Measurements from ENCODE around the gene HOTAIR.

HOTAIR gene

DNA sequence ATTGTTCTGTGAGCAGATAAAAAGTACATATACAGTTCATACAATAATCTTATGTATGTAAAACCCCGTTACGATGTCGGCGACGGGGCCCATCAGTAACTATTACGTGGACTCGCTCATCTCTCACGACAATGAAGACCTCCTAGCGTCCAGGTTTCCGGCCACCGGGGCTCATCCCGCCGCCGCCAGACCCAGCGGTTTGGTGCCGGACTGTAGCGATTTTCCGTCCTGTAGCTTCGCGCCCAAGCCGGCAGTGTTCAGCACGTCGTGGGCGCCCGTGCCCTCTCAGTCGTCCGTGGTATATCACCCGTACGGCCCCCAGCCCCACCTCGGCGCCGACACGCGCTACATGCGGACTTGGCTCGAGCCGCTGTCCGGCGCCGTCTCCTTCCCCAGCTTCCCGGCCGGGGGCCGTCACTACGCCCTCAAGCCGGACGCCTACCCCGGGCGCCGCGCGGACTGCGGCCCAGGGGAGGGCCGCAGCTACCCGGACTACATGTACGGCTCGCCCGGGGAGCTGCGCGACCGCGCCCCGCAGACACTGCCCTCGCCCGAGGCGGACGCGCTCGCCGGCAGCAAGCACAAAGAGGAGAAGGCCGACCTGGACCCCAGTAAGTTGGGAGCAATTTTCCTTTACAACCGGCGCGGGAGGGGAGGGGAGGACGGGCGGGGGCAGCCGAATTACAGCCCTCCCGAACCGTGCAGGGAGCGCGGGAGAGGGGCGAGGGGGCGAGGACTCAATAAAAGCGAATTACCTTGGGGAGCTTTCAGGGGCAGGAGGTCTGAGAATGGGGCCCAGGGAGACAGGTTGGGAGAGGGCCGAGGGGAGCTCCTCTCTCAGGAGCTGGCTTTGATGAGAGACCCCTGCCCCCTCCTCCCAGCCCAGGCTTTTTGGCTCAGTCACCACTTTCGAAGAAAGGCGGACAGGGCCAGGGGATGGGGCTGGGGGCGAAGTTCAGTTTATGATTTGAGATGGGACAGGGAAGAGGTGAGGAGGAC is 25.7 kb upstream of the HOTAIR start, which contains the start of gene HOXC9:
HOXC9 (plus strand) TSS at position 46 of the 999 bp plus-strand sequence; CDS start at position 74, 28 bp downstream.
- no peak for DNase-seq (ENCODE audit: low spot score)

DNA sequence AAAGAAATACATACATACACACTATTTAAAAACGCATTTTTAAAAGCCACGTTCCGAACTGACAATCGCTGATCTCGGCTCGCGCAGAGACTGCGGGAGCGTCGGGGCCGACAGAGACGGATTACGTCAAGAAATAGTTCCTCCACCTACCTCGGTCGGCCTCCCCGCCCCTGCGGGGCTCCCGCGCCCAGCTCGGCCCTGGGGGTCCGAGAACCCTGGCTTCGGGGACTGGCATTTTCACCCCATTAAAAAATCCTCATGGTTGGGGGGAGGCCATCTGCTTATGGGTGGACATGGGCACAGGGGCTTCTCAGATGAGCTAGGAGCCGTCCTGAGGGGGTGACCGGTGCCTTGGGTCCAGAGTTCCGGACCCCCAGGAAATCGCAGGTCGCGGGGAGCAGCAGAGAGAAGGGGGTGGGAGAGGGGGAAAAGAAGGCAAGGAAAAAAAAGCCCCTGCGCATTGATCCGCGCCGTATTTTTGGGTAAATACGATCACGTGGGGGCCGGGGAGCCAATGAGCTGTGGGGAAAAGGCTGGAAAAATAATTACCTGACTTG is 24.9 kb upstream of the HOTAIR start:
- DNase-seq (ENCODE audit: low spot score), result no peak

DNA sequence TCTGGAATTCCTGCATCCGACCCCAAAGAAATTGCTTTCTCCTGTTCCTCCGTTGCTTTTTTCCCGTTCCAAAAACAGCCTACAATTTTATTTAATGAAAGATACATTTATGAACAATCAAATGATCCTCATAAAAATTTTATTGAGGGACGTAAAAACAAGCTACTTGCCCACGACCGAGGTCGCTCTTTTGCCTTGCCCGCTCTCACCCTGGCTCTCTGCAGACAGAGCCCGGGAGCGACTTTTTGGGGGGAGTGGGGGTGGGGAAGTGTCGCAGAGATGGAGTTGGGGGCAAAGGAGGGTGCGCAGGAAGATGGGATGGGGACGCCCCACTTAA is 24.1 kb upstream of the HOTAIR start:
- DNase-seq (ENCODE audit: low spot score), result no peak

DNA sequence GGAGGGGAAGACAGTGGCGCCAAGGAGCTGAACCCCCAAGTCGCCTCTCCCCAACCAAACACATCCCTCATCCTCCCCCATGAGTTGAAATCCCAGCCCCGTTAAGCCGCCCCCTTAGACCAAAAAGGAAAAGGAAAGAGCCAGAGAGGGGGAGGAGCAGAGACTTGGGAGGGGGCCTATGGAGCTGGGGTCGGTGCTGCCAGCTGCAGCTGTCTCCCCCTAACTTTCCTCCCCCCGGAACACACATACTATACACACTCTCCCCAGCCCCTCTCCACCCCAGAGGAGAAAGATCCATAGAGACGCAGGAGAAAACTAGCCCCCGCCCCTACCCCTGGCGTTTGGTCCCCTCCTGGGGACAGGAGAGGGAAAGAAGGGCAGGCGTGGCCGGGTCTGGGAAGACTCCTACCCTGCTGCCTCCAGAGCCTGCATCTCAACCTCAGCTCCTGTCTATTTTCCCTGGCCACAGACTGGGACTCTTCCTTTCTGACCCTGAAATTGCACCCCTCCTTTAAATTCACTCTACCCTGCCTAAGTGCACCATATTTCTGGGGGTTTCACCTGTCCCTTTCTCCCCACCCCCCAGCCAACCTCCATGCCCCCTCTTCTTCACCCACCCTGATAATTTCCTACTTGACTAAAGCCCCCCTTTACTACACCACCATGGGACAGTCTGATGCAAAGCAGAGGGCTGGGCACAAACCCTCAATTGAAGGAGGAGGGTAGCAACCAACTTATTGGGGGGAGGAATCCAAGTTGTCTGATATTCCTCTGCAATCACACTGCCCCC is 23.6 kb upstream of the HOTAIR start:
- DNase-seq (ENCODE audit: low spot score), result no peak

DNA sequence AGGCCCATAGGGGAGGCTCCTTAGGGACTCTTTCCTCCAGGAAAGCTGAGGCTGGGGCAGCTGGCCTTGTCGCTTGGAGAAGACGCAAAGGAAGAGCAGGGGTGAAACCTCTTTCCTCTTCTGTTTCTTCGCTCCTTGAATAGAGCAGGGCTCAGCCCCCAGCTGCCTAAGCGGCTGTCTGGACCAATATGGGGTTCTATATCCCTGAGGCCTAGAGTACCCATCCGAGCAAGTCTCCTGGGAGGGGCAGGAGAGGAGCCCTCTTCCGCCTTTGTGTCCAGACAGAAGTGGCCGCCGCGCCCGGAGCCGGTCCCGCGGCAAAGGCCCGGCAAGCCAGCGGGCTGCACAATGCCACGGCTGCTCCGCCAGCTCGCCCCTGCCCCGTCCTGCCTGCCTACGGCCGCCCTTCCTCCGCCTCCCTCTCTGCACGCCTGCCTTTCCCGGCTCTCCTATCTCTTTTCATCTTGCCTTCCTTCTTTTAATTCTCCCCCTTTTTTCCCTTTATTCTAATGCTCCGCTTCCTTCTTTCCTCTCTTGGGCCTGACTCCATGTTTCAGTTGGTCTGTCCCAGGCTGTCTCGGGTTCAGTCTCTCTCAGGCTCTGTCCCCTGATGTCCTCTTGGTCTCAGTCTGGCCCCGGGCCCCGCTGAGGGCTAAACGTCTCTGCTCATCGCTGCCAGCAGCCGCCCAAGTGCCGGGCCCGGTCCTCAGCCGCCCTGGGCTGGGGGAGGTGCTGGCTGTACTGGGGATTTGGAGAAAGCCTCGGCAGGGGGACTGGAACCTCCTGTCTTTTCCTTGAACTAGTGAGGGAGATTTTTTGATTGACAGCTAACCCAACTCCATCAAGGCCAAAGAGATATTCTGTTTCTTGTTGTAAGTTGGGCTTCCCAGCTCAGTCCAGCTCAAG is 22.7 kb upstream of the HOTAIR start:
- no peak for DNase-seq (ENCODE audit: low spot score)

DNA sequence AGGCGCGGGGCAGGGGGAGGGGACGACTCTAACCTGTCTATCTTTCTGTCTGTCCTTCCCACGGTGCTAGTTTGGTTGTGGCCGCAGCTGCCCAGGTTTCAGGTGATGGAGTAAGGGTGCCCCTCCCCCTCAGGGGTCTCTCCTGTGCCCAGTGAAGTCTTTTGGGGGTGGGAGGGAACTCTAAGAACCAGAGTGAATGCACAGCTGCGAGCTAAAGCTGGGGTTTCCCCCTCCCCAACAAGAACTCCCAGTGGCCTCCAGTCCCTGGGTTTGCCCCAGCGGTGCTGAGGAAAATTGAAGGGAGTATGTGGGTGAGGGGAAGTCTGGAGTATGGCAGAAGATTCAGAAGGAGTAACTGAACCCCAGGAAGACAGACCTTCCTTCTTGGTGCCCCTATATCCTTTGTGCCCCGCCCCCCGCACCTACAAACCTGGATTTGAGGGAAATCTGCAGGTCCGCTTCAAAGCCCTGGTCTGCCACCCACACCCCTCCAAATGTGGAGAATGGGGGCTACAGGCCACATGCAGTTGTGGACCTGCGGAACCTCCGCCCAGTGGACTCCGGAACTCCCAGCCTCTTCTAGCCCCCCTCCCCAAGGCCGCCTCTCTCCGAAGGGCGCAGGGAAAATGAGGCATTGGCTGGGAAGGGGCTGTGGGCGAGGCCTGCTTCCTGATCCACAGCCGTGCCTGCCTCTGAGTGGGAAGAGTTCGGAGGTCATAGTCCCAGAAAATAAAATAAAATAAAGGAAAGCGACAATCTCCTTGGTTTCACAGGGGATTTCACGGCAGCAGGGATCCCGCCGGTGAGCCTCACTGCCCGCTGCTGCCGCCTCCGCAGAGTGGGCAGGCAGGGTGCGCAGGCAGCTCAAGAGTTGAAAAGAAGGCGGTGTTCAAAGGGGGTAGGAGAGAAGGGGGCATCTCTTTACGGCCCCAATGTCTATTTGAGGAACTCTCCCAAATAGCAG is 21.8 kb upstream of the HOTAIR start:
- DNase-seq (ENCODE audit: low spot score), result no peak

DNA sequence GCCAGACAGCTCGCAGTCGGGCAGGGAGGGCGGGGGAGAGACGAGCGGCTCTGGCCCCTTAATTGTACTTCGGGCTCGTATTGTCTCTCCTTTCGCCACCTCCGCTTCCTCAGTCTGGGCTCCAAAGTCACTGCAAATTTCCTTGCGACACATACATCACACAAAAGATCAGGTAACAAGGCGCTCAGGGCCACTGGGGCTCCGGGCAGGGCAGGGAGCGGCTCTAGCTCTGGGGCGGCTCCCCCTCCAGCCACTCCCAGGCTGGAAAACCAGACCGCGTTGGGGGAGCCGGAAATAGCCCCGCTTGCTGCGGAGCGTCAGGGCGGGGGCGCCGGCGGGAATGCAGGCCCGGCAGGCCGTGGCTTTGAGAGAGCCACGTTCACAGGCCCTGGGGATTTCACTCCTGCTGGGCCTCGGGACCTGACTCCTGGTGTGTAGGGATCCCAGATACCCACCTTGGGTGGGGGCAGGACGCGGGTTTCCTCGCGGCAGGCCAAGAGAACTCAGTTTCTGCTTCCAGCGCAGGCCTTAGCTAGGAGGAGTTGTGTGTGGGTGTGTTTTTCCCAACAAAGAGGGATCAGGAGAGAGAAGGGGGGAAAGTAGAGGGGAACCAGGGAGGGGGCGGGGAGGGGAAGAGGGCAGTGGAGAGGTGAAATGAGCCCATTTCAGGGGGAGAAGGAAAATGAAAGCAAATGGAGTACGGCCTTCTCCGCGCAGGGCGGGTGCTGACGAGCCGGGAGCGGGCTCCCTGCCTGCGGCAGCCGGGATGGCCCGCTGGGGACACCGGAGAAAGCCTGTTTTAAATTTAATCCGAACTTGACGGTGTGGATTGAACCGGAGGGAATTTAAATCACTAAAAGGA is 20.9 kb upstream of the HOTAIR start:
- DNase-seq (ENCODE audit: low spot score), result no peak

DNA sequence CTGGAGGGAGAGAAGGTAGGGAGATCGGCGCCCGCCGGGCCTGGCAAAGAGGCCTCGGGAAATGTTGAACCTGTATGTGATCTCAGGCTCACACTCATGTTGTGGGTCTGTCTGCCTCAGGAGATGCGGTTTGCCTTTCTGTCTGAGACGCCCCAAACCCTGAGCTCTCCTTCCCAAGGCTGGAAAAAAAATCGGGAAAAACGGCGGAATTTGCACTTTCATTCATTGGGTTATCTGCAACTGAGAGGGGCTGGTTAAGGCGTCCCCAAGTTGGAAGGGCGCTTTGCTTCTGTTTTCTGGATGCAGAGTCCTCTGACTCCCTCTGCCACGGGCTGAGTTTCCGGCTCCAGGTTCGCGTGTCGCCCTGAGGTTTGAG is 20.2 kb upstream of the HOTAIR start:
- no peak for DNase-seq (ENCODE audit: low spot score)

DNA sequence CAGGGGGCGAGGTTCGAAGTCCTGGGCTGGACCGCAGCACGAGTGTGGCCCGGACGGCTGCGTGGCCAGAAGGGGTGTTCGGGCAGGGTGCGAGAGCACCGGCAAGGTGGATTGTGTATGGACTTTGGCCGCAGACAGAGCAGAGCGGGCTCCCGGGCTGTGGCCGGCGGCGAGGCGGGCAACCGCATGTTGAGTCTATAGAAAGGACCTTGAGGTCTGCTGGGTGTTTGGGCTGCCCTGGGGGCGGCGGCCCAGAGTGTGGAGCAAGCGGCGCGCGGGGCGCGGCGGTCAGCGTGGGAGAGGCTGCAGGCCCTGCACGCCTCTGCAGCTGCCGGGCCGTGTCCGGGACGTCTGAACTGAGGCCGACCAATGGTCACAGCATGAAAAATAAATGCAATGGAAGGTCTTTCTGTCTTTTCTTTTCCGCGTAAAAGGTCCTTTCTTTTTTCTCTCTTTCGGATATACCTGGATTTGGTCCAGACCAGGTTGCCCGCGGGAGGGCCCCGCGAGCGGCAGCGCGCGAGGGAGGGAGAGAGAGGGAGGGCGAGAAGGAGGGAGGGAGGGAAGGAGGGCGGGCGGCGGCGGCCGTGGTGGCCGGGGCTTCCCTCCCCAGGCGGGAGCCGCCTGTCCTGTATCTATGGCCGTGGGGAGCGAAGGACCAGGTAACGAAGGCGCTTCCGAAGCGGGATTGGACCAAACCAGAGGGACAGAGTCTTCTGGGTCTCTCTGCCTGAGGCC is 19.7 kb upstream of the HOTAIR start:
- no peak for DNase-seq (ENCODE audit: low spot score)

DNA sequence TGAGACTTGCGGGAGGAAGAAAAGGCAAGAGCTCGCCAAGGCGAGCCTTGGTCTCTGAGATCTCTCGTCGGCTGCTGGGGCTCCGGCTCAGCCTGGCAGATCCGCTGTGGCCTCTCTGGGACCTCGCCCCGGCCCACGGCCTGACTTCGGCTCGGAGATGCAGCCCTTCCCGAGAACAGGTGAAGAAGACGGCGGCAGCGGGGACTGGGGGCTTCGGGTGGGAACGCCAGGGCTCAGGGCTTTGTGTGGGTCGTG is 19.2 kb upstream of the HOTAIR start:
- no peak for DNase-seq (ENCODE audit: low spot score)

DNA sequence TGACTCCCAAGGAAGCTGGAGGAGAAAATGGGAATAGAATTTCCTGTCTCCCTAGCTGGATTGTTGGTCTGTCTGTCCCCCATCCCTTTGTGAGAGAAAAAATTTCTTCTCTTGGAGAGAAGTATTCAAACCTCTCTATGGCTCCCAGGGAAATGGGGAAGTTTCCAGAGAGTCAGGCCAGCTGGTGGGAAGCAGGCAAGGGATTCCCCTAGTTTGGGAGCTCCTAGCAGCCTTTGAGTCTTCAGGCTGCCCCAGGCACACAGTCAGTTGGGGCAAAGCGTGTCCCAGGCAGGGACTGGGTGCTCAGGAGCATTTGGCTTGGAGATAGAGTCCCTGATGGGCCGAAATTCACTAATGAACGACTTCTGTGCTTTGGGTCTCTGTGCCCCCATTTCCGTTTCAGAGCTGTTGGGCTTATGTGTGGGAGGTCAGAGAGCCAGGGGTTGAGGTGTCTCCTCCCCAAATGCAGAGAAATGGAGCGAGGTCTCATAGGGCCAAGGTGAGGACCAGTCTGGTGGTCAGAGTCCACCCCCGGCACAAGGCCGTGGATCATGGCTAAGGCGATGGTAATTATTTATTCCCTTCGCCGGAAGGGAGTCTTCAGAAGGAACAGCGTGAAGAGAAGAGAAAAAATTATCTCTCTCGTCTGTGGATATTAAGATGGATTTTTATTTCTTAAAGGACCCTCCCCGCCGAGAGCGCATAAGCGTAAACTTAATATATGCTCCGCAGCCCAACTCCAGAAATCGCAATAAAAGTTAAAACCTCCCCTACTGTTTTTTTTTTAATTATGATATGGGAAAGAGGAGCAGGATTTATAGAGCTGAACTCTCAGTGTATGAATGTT is 18.6 kb upstream of the HOTAIR start:
- DNase-seq (ENCODE audit: low spot score), result no peak

DNA sequence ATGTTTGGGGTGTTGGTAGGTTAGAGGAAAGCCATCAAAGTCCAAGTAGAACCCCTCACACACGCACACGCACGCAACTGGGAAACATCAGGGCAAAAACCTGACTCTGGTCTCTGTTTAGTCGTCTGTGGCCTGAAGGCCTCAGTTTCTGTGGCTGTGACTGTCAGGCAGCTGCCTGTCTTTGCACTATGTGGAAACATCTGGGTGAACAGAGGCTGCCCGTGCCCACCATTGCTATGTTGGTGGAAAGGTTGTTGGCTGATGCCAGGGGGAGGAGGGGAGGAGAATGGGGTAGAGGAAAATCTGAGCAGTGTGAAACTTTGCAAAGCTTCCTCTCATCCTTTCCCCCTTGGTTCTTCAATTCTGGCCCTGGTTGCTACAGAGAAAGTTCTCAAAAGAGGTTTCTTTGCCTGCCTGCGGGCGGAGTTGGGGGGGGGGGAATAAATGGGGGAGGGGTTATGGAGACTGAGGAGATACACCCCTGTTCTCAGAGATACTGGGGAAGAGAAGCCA is 17.7 kb upstream of the HOTAIR start:
- no peak for DNase-seq (ENCODE audit: low spot score)

DNA sequence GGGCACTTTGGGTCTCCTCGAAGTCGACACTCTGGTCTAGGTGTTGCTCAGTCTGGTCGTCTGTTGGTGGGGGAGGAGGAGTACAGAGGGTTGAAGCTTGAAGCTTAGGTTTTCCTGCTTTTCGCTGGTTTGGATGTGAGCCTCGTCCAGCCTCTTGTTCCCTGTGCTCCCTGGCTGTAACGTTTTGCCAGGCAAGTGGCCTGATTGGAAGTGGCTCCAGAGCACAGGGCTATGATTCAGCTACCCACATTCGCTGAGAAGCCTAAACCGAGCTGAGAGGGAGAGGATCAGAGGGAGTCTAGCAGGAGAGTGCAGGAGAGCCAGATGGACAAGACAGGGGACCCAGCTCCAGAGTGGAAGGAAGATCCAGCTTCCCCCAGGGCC is 16.3 kb upstream of the HOTAIR start:
- DNase-seq (ENCODE audit: low spot score), result no peak

DNA sequence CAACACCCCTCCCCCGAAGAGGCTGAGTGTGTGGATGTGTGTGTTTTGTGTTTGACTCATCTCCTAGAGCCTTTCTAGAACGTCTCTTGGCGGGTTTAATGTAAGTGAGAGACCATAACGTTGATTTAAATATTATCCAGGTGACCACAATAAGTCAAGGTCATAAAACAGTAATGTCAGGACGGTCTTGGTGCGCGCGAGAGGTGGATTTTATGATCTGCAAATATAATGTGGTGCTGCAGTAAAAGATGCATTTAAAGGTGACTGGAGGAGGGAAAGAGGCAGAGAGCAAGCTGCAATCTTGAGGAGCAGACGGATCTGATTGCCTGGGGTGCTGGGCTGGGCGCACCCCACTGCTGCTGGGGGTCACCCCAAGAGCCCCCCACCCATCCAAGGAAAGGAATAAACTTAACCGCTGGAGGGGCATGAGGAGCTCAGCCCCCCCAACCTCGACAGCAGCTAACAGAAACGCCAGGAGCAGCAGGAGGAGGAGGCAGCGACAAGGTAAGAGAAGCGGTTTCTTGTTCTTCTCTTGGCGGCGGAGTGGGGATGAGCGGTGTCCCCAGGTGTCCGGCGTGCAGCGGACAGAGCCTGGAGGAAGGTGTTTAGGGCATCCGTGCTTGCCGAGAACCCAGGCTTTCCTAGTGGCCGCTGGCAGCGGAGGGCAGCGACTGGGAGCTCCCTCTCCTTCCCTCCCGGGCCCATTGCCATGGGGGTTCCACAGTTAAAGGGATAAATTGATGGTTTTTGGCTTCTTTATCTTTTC is 15.7 kb upstream of the HOTAIR start:
- no peak for DNase-seq (ENCODE audit: low spot score)

DNA sequence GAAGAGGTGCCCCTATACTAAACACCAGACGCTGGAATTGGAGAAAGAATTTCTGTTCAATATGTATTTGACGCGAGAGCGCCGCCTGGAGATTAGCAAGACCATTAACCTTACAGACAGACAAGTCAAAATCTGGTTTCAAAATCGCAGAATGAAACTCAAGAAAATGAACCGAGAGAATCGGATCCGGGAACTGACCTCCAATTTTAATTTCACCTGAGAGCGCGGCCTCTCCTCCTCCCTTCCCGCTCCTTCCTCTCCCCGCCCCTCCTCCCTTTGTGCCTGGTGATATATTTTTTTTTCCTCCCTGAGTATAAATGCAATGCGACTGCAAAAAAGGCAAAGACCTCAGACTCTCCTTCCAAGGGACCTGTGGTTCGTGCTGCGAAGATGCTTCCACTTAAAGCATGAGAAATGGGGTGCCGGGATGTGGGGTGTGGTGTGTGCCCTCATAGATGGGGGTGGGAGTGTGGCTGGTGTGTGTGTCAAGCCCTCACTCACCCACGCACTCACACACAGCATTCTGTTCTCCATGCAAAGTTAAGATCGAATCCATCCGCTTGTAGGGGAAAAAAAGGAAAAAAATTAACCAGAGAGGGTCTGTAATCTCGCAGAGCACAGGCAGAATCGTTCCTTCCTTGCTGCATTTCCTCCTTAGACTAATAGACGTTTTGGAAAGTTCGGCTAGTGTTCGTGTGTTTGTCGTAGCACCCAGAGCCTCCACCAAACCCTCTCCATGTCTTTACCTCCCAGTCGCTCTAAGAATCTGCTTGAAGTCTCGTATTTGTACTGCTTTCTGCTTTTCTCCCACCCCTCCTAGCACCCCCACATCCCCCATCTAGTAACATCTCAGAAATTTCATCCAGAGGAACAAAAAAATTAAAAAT is 14.7 kb upstream of the HOTAIR start:
- DNase-seq (ENCODE audit: low spot score), result peak; percentile 85

DNA sequence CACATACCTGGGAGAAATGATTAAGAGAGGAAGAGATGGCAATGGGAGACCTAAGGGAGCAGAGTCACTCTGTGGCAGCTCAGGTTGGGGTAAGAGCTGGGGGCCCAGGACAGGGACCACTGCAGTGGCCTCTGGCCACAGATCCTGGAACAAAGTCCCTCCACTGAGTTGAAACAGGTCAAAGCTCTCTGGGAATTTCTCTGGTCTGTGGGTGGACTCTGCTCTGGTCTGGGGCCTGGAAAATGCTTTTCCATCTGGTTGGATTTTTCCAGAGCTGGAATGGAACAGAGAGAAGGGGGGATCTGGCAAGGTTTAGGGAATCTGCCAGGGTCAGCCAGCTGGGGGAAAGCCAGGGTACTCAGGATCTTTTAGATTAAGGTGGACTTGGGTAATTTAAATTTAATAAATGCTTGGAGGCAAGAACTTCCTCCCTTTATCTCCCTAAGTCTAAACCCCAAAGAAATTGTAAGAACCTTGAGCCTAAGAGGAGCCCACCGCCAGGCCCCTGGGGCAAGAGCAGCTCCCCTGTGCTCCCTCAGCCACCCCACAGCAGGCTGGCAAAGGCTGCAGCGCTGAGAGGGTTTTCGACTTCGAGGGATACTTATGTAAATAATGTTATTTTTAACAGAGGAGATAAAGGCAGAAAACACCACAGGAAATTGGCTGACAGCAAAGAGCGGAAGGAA is 13.9 kb upstream of the HOTAIR start:
- DNase-seq (ENCODE audit: low spot score), result no peak

All from NAMALWA (cell line).